Kidney glomerular epithelial cell (primary cell): ENCODE measurements around the gene EYS.
"Not testable (repeated sequence)": the region's sequence is repeated elsewhere in the genome, so short reads cannot be mapped to it uniquely, and the experiment has no call there.

Experiments used
- DNase-seq: peaks from one replicate; lab custom pipeline; 2025; lab: John Stamatoyannopoulos, UW

EYS gene

GRCh38 chr6:63792736-63793464, 1914.1 kb downstream of the EYS start:
- DNase-seq: peak; percentile 14

GRCh38 chr6:63790334-63790733, 1916.7 kb downstream of the EYS start:
- DNase-seq: no peak

GRCh38 chr6:63789699-63790098, 1917.3 kb downstream of the EYS start:
- DNase-seq: no peak

- DNase-seq: no peak
Measured at GRCh38 chr6:63788569-63788968, 1918.5 kb downstream of the EYS start.

GRCh38 chr6:63787021-63787420, 1920.0 kb downstream of the EYS start:
- DNase-seq: no peak

GRCh38 chr6:63785006-63785405, 1922.0 kb downstream of the EYS start:
- DNase-seq: no peak

- no peak for DNase-seq
Measured at GRCh38 chr6:63783096-63783495, 1923.9 kb downstream of the EYS start.

- no peak for DNase-seq
Measured at GRCh38 chr6:63774961-63775360, 1932.1 kb downstream of the EYS start.

- no peak for DNase-seq
Measured at GRCh38 chr6:63773200-63773599, 1933.8 kb downstream of the EYS start.

- DNase-seq: no peak
Measured at GRCh38 chr6:63765828-63766227, 1941.2 kb downstream of the EYS start.

- peak; percentile 44 for DNase-seq
Measured at GRCh38 chr6:63764318-63764916, 1942.6 kb downstream of the EYS start.

GRCh38 chr6:63760199-63760598, 1946.8 kb downstream of the EYS start:
- no peak for DNase-seq

- DNase-seq: no peak
Measured at GRCh38 chr6:63759605-63760105, 1947.4 kb downstream of the EYS start.

- no peak for DNase-seq
Measured at GRCh38 chr6:63757826-63758225, 1949.2 kb downstream of the EYS start.

- not testable (repeated sequence) for DNase-seq
Measured at GRCh38 chr6:63757275-63757674, 1949.8 kb downstream of the EYS start.

GRCh38 chr6:63750400-63750799, 1956.6 kb downstream of the EYS start:
- DNase-seq: no peak

GRCh38 chr6:63745784-63746183, 1961.2 kb downstream of the EYS start:
- DNase-seq: no peak

GRCh38 chr6:63744810-63745209, 1962.2 kb downstream of the EYS start:
- no peak for DNase-seq

- DNase-seq: no peak
Measured at GRCh38 chr6:63743691-63744090, 1963.3 kb downstream of the EYS start.

- no peak for DNase-seq
Measured at GRCh38 chr6:63742060-63742459, 1965.0 kb downstream of the EYS start.

- DNase-seq: peak; percentile 18
Measured at GRCh38 chr6:63740709-63741108, 1966.3 kb downstream of the EYS start.

- DNase-seq: no peak
Measured at GRCh38 chr6:63739094-63739687, 1967.8 kb downstream of the EYS start.

GRCh38 chr6:63738190-63738589, 1968.8 kb downstream of the EYS start:
- DNase-seq: not testable (repeated sequence)
